ENCODE results near the gene FIZ1.

Gene FIZ1

GRCh38 chr19:55606471-55606787 is 7.1 kb upstream of the FIZ1 start:
- no peak for TF ChIP-seq CTCF (IDR thresholded peaks at IDR 0.05; ENCODE audit: insufficient read depth, low read length)
- no peak for TF ChIP-seq POLR2AphosphoS5 (IDR thresholded peaks at IDR 0.05; ENCODE audit: low read depth)
- TF ChIP-seq SPI1 (IDR thresholded peaks at IDR 0.05; ENCODE audit: borderline replicate concordance, low read depth), result no peak
- no peak for TF ChIP-seq REST (IDR thresholded peaks at IDR 0.05; ENCODE audit: insufficient replicate concordance, low read depth)
- TF ChIP-seq GABPA (IDR thresholded peaks at IDR 0.05; ENCODE audit: low read depth), result no peak
- Histone ChIP-seq H3K27ac (replicated peaks) (peak overlapping the region; percentile 87), H3K4me3 (replicated peaks; ENCODE audit: insufficient read depth, low read length) (peak overlapping the region; percentile 88), H3K27me3 (ENCODE audit: insufficient read depth, poor library complexity, severe bottlenecking) (no peaks in the 10 kb centered on the region)
- no peak for DNase-seq (ENCODE audit: low read depth in 1 of 2, low spot score in 1 of 2)

DNA sequence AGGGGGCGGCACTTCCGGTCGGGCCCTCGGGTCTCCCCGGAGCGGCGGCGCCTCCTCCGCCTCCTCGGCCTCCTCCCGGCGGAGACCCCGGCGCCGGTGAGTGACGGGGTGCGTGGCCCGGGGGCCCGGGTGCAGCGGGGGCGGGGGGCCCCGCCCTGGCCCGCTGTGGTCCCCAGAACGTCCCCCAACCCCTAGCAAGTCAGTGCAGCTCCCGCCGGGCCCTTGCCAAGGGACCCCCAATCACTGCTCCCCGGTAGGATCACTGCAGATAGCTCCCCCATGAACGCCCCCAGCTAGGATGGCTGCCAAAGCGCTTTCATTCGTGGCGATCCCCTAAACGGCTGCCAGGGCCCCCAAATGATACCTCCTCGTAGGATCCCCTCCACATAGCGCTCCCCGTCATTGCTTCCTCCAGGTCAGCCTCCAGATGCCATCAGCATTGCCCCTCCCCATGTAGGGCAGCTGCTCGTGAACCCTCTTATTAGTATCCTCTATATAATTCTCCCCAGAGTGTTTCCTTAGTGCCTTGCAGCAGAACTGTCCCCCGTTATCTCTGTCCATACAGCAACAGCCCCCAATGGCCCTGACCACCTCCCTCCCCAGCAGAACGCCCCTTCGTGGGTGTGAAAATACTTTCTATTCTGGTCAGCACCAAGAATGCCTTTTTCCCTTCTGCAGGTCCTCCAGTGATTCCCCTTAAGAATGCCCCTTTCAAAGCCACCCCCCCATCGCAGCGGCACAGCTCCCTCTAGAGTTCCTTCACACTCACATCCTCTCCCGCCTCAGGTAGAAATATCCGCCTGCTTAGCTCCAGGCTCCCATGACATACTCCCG is 6.5 kb upstream of the FIZ1 start, which contains the start of gene ZNF865:
Gene ZNF865, plus strand, starts transcription at position 11 of the 834 bp plus-strand sequence. CDS start 7,972 bp downstream, outside the sequence.
- peak; percentile 65 to 85 for DNase-seq (ENCODE audit: low read depth in 1 of 2, low spot score in 1 of 2)
- TF ChIP-seq SPI1 (IDR thresholded peaks at IDR 0.05; ENCODE audit: borderline replicate concordance, low read depth) (no peak), POLR2AphosphoS5 (IDR thresholded peaks at IDR 0.05; ENCODE audit: low read depth) (no peak; the same call in 1 of the 2 replicates), REST (IDR thresholded peaks at IDR 0.05; ENCODE audit: insufficient replicate concordance, low read depth) (no peak), GABPA (IDR thresholded peaks at IDR 0.05; ENCODE audit: low read depth) (0 out of 2 replicates have a peak, but pooled peaks have one; percentile 17), CTCF (IDR thresholded peaks at IDR 0.05; ENCODE audit: insufficient read depth, low read length) (peak; percentile 58)
- Histone ChIP-seq H3K4me3 (replicated peaks; ENCODE audit: insufficient read depth, low read length) (peak within 1 kb of the TSS; percentile 88), H3K27me3 (ENCODE audit: insufficient read depth, poor library complexity, severe bottlenecking) (no peaks in the 10 kb centered on the region), H3K27ac (replicated peaks) (peak within 1 kb of the TSS; percentile 87)

GRCh38 chr19:55605207-55605636 is 5.9 kb upstream of the FIZ1 start:
- peak overlapping the region; percentile 87 for H3K27ac ChIP-seq (replicated peaks)
- peak overlapping the region; percentile 88 for H3K4me3 ChIP-seq (replicated peaks; ENCODE audit: insufficient read depth, low read length)
- peak; percentile 90 to 97 for DNase-seq (ENCODE audit: low read depth in 1 of 2, low spot score in 1 of 2)
- 0 out of 2 replicates have a peak, but pooled peaks have one; percentile 48 for TF ChIP-seq POLR2AphosphoS5 (IDR thresholded peaks at IDR 0.05; ENCODE audit: low read depth)
- TF ChIP-seq REST (IDR thresholded peaks at IDR 0.05; ENCODE audit: insufficient replicate concordance, low read depth), result no peak
- peak; percentile 83 for TF ChIP-seq GABPA (IDR thresholded peaks at IDR 0.05; ENCODE audit: low read depth)
- TF ChIP-seq SPI1 (IDR thresholded peaks at IDR 0.05; ENCODE audit: borderline replicate concordance, low read depth), result peak; percentile 57; the same call in 1 of the 2 replicates
- TF ChIP-seq CTCF (IDR thresholded peaks at IDR 0.05; ENCODE audit: insufficient read depth, low read length), result no peak
- H3K27me3 ChIP-seq (ENCODE audit: insufficient read depth, poor library complexity, severe bottlenecking), result no peaks in the 10 kb centered on the region
